Measurements from ENCODE around the gene TBC1D25.
A peak's percentile ranks its signal among the peaks of the same experiment; 100 is the strongest.
"Not testable (repeated sequence)": the region's sequence is repeated elsewhere in the genome, so short reads cannot be mapped to it uniquely, and the experiment has no call there.

Gene TBC1D25

GRCh38 chrX:48516285-48516684 is 23.2 kb upstream of the TBC1D25 start:
- no peak for DNase-seq

GRCh38 chrX:48516987-48517386 is 22.5 kb upstream of the TBC1D25 start:
- no peak for DNase-seq

GRCh38 chrX:48519481-48519880 is 20.0 kb upstream of the TBC1D25 start:
- not testable (repeated sequence) for DNase-seq

GRCh38 chrX:48520455-48520854 is 19.1 kb upstream of the TBC1D25 start:
- DNase-seq = no peak

- DNase-seq = no peak
These were observed 18.6 kb upstream of the TBC1D25 start for GRCh38 chrX:48520976-48521352.

GRCh38 chrX:48521353-48522243 is 17.9 kb upstream of the TBC1D25 start, which contains the start of gene EBP:
Gene EBP, plus strand, starts transcription at chrX:48521808. Its CDS starts 1,964 bp downstream, at chrX:48523772.
- peak; percentile 84 for DNase-seq

- no peak for DNase-seq
These were observed 17.2 kb upstream of the TBC1D25 start for GRCh38 chrX:48522291-48522690.

- DNase-seq = no peak
These were observed 15.8 kb upstream of the TBC1D25 start for GRCh38 chrX:48523682-48524081.

GRCh38 chrX:48525853-48526252 is 13.7 kb upstream of the TBC1D25 start:
- DNase-seq = not testable (repeated sequence)

- no peak for DNase-seq
These were observed 8.8 kb upstream of the TBC1D25 start for GRCh38 chrX:48530736-48531135.

GRCh38 chrX:48531358-48531959 is 8.1 kb upstream of the TBC1D25 start:
- DNase-seq = peak; percentile 54

- DNase-seq = peak; percentile 19
These were observed 7.4 kb upstream of the TBC1D25 start for GRCh38 chrX:48532161-48532560.

- no peak for DNase-seq
These were observed 6.3 kb upstream of the TBC1D25 start for GRCh38 chrX:48533165-48533564.

GRCh38 chrX:48538641-48539344 is 721 bp upstream of the TBC1D25 start:
- no peak for DNase-seq

- peak; percentile 44 for DNase-seq
These were observed 488 bp downstream of the TBC1D25 start for GRCh38 chrX:48540028-48540375.

GRCh38 chrX:48540480-48540879 is 966 bp downstream of the TBC1D25 start:
- DNase-seq = no peak

- no peak for DNase-seq
These were observed 1.8 kb downstream of the TBC1D25 start for GRCh38 chrX:48541140-48541814.

- DNase-seq = no peak
These were observed 9.4 kb downstream of the TBC1D25 start for GRCh38 chrX:48548871-48549270.

- DNase-seq = not testable (repeated sequence)
These were observed 16.3 kb downstream of the TBC1D25 start for GRCh38 chrX:48555731-48556325.

- peak; percentile 51 for DNase-seq
These were observed 18.8 kb downstream of the TBC1D25 start for GRCh38 chrX:48558271-48558670.

GRCh38 chrX:48559636-48560035 is 20.1 kb downstream of the TBC1D25 start:
- no peak for DNase-seq

- no peak for DNase-seq
These were observed 20.5 kb downstream of the TBC1D25 start for GRCh38 chrX:48560056-48560455.

- DNase-seq = no peak
These were observed 21.2 kb downstream of the TBC1D25 start for GRCh38 chrX:48560681-48561080.

Data from suppressor macrophage treated with lipopolysaccharide for 4 hours (primary cell).